ENCODE measurements around the gene MRTFB.

DNA sequence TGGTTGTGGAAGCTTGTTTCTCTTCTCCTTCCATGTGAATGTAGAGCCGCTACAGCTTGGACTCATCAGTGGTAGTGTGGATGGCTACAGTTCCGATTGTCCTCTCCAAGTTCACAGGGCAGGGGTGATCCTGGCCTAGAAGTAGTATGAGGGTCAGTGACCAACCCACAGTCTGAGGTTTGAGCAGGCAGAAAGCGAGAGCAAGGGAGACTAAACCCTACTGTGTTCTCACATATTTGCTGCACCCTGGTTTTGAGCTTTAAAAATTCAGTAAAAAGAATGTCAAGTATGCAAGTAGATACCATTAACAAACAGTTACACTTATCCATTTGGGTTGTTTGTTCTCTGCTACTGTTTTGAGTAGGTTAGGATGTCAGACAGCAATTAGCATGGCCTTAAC, 148.9 kb downstream of the MRTFB start:
- TF ChIP-seq RARB (CRISPR knock-in tag; IDR thresholded peaks at IDR 0.05): no peak
- no peak for TF ChIP-seq GLIS3 (CRISPR knock-in tag; IDR thresholded peaks at IDR 0.05)
- TF ChIP-seq, protein P1, sequence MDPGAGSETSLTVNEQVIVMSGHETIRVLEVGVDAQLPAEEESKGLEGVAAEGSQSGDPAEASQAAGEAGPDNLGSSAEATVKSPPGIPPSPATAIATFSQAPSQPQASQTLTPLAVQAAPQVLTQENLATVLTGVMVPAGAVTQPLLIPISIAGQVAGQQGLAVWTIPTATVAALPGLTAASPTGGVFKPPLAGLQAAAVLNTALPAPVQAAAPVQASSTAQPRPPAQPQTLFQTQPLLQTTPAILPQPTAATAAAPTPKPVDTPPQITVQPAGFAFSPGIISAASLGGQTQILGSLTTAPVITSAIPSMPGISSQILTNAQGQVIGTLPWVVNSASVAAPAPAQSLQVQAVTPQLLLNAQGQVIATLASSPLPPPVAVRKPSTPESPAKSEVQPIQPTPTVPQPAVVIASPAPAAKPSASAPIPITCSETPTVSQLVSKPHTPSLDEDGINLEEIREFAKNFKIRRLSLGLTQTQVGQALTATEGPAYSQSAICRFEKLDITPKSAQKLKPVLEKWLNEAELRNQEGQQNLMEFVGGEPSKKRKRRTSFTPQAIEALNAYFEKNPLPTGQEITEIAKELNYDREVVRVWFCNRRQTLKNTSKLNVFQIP (CRISPR knock-in tag; IDR thresholded peaks at IDR 0.05; ENCODE audit: borderline replicate concordance, low read depth): no peak
- TF ChIP-seq ZFP3 (CRISPR knock-in tag; IDR thresholded peaks at IDR 0.05): no peak
- TF ChIP-seq, protein P2, sequence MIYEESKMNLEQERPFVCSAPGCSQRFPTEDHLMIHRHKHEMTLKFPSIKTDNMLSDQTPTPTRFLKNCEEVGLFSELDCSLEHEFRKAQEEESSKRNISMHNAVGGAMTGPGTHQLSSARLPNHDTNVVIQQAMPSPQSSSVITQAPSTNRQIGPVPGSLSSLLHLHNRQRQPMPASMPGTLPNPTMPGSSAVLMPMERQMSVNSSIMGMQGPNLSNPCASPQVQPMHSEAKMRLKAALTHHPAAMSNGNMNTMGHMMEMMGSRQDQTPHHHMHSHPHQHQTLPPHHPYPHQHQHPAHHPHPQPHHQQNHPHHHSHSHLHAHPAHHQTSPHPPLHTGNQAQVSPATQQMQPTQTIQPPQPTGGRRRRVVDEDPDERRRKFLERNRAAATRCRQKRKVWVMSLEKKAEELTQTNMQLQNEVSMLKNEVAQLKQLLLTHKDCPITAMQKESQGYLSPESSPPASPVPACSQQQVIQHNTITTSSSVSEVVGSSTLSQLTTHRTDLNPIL (CRISPR knock-in tag; IDR thresholded peaks at IDR 0.05; ENCODE audit: low read depth): no peak
- no peak for TF ChIP-seq CSDC2 (CRISPR knock-in tag; IDR thresholded peaks at IDR 0.05)
- TF ChIP-seq ZNF70 (CRISPR knock-in tag; IDR thresholded peaks at IDR 0.05): no peak
- TF ChIP-seq OSR1 (CRISPR knock-in tag; IDR thresholded peaks at IDR 0.05): no peak
- TF ChIP-seq, protein P3, sequence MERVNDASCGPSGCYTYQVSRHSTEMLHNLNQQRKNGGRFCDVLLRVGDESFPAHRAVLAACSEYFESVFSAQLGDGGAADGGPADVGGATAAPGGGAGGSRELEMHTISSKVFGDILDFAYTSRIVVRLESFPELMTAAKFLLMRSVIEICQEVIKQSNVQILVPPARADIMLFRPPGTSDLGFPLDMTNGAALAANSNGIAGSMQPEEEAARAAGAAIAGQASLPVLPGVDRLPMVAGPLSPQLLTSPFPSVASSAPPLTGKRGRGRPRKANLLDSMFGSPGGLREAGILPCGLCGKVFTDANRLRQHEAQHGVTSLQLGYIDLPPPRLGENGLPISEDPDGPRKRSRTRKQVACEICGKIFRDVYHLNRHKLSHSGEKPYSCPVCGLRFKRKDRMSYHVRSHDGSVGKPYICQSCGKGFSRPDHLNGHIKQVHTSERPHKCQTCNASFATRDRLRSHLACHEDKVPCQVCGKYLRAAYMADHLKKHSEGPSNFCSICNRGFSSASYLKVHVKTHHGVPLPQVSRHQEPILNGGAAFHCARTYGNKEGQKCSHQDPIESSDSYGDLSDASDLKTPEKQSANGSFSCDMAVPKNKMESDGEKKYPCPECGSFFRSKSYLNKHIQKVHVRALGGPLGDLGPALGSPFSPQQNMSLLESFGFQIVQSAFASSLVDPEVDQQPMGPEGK (CRISPR knock-in tag; IDR thresholded peaks at IDR 0.05; ENCODE audit: borderline replicate concordance): no peak
- no peak for TF ChIP-seq ZC3H10 (CRISPR knock-in tag; IDR thresholded peaks at IDR 0.05)
- no peak for TF ChIP-seq ISL1 (CRISPR knock-in tag; IDR thresholded peaks at IDR 0.05)
- no peak for TF ChIP-seq ZFP30 (CRISPR knock-in tag; IDR thresholded peaks at IDR 0.05)
- no peak for TF ChIP-seq SNAI2 (CRISPR knock-in tag; IDR thresholded peaks at IDR 0.05)
